ENCODE results near the gene C2CD3. TPM values are rescaled to one million over a fixed set of nuclear protein-coding genes. Genes with fewer than 3 reads are reported as not detected.
A peak's percentile ranks its signal among the peaks of the same experiment; 100 is the strongest.

C2CD3 gene
- total and polyA plus RNA-seq, 10 of the 15 experiments (the other 5 are each of a cell fraction or from before 2014, with no cell fraction given): 2.3 to 24.0 (median 16.3) TPM

- TF ChIP-seq SRF (IDR thresholded peaks at IDR 0.05; ENCODE audit: low read depth in 2 of 2, low read length in 2 of 2) (no peak), BMI1 (IDR thresholded peaks at IDR 0.05; ENCODE audit: borderline replicate concordance) (no peak), DPF2 (IDR thresholded peaks at IDR 0.05) (no peak), SREBF1 (IDR thresholded peaks at IDR 0.05; ENCODE audit: low read length) (no peak), CREM (IDR thresholded peaks at IDR 0.05; ENCODE audit: low read depth) (peak; percentile 54; the same call in 1 of the 2 replicates), USF2 (IDR thresholded peaks at IDR 0.05; ENCODE audit: borderline replicate concordance, low read depth, low read length) (no peak), CHD2 (IDR thresholded peaks at IDR 0.05; ENCODE audit: borderline replicate concordance, low read depth, low read length) (0 out of 2 replicates have a peak, but pooled peaks have one; percentile 16), TCF3 (IDR thresholded peaks at IDR 0.05; ENCODE audit: borderline replicate concordance, insufficient read depth, low read depth, low read length) (no peak), SIN3A (IDR thresholded peaks at IDR 0.05; ENCODE audit: low read depth, low read length) (no peak), CREB1 (IDR thresholded peaks at IDR 0.05; ENCODE audit: low read depth) (0 out of 2 replicates have a peak, but pooled peaks have one; percentile 18), LARP7 (IDR thresholded peaks at IDR 0.05) (no peak), HDAC2 (IDR thresholded peaks at IDR 0.05) (no peak)
- TF ChIP-seq, protein P1, sequence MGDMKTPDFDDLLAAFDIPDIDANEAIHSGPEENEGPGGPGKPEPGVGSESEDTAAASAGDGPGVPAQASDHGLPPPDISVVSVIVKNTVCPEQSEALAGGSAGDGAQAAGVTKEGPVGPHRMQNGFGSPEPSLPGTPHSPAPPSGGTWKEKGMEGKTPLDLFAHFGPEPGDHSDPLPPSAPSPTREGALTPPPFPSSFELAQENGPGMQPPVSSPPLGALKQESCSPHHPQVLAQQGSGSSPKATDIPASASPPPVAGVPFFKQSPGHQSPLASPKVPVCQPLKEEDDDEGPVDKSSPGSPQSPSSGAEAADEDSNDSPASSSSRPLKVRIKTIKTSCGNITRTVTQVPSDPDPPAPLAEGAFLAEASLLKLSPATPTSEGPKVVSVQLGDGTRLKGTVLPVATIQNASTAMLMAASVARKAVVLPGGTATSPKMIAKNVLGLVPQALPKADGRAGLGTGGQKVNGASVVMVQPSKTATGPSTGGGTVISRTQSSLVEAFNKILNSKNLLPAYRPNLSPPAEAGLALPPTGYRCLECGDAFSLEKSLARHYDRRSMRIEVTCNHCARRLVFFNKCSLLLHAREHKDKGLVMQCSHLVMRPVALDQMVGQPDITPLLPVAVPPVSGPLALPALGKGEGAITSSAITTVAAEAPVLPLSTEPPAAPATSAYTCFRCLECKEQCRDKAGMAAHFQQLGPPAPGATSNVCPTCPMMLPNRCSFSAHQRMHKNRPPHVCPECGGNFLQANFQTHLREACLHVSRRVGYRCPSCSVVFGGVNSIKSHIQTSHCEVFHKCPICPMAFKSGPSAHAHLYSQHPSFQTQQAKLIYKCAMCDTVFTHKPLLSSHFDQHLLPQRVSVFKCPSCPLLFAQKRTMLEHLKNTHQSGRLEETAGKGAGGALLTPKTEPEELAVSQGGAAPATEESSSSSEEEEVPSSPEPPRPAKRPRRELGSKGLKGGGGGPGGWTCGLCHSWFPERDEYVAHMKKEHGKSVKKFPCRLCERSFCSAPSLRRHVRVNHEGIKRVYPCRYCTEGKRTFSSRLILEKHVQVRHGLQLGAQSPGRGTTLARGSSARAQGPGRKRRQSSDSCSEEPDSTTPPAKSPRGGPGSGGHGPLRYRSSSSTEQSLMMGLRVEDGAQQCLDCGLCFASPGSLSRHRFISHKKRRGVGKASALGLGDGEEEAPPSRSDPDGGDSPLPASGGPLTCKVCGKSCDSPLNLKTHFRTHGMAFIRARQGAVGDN (IDR thresholded peaks at IDR 0.05): no peak; the same call in 1 of the 2 replicates
- TF ChIP-seq, protein P2, sequence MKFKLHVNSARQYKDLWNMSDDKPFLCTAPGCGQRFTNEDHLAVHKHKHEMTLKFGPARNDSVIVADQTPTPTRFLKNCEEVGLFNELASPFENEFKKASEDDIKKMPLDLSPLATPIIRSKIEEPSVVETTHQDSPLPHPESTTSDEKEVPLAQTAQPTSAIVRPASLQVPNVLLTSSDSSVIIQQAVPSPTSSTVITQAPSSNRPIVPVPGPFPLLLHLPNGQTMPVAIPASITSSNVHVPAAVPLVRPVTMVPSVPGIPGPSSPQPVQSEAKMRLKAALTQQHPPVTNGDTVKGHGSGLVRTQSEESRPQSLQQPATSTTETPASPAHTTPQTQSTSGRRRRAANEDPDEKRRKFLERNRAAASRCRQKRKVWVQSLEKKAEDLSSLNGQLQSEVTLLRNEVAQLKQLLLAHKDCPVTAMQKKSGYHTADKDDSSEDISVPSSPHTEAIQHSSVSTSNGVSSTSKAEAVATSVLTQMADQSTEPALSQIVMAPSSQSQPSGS (IDR thresholded peaks at IDR 0.05; ENCODE audit: low read length): peak; percentile 50; the same call in 1 of the 2 replicates
- TF ChIP-seq, protein P3, sequence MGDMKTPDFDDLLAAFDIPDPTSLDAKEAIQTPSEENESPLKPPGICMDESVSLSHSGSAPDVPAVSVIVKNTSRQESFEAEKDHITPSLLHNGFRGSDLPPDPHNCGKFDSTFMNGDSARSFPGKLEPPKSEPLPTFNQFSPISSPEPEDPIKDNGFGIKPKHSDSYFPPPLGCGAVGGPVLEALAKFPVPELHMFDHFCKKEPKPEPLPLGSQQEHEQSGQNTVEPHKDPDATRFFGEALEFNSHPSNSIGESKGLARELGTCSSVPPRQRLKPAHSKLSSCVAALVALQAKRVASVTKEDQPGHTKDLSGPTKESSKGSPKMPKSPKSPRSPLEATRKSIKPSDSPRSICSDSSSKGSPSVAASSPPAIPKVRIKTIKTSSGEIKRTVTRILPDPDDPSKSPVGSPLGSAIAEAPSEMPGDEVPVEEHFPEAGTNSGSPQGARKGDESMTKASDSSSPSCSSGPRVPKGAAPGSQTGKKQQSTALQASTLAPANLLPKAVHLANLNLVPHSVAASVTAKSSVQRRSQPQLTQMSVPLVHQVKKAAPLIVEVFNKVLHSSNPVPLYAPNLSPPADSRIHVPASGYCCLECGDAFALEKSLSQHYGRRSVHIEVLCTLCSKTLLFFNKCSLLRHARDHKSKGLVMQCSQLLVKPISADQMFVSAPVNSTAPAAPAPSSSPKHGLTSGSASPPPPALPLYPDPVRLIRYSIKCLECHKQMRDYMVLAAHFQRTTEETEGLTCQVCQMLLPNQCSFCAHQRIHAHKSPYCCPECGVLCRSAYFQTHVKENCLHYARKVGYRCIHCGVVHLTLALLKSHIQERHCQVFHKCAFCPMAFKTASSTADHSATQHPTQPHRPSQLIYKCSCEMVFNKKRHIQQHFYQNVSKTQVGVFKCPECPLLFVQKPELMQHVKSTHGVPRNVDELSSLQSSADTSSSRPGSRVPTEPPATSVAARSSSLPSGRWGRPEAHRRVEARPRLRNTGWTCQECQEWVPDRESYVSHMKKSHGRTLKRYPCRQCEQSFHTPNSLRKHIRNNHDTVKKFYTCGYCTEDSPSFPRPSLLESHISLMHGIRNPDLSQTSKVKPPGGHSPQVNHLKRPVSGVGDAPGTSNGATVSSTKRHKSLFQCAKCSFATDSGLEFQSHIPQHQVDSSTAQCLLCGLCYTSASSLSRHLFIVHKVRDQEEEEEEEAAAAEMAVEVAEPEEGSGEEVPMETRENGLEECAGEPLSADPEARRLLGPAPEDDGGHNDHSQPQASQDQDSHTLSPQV (IDR thresholded peaks at IDR 0.05): no peak
- TF ChIP-seq, protein P4, sequence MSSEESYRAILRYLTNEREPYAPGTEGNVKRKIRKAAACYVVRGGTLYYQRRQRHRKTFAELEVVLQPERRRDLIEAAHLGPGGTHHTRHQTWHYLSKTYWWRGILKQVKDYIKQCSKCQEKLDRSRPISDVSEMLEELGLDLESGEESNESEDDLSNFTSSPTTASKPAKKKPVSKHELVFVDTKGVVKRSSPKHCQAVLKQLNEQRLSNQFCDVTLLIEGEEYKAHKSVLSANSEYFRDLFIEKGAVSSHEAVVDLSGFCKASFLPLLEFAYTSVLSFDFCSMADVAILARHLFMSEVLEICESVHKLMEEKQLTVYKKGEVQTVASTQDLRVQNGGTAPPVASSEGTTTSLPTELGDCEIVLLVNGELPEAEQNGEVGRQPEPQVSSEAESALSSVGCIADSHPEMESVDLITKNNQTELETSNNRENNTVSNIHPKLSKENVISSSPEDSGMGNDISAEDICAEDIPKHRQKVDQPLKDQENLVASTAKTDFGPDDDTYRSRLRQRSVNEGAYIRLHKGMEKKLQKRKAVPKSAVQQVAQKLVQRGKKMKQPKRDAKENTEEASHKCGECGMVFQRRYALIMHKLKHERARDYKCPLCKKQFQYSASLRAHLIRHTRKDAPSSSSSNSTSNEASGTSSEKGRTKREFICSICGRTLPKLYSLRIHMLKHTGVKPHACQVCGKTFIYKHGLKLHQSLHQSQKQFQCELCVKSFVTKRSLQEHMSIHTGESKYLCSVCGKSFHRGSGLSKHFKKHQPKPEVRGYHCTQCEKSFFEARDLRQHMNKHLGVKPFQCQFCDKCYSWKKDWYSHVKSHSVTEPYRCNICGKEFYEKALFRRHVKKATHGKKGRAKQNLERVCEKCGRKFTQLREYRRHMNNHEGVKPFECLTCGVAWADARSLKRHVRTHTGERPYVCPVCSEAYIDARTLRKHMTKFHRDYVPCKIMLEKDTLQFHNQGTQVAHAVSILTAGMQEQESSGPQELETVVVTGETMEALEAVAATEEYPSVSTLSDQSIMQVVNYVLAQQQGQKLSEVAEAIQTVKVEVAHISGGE (CRISPR knock-in tag; IDR thresholded peaks at IDR 0.05): no peak
Measured at GRCh38 chr11:74011360-74012073, 159.3 kb downstream of the C2CD3 start (continued).
